Amygdala (tissue), 56 donors: ENCODE measurements around the gene GPR155.
"Not testable (repeated sequence)": the region's sequence is repeated elsewhere in the genome, so short reads cannot be mapped to it uniquely, and the experiment has no call there.

Experiments
- DNase-seq, 56 donors: peaks; one replicate each; lab custom pipeline; 2025; lab: John Stamatoyannopoulos, UW

GPR155 gene

DNA sequence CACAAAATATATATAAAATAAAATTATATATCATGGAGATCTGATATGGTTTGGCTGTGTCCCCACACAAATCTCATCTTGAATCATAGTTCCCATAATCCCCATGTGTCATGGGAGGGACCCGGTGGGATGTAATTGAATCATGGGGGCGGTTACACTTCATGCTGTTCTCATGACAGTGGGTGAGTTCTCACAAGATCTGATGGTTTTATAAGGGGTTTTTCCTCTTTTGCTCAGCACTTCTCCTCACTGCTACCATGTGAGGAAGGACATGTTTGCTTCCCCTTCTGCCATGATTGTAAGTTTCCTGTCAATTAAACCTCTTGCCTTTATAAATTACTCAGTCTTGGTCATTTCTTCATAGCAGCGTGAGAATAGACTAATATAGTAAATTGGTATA lies 98.1 kb downstream of the GPR155 start:
- DNase-seq: not testable (repeated sequence)

DNA sequence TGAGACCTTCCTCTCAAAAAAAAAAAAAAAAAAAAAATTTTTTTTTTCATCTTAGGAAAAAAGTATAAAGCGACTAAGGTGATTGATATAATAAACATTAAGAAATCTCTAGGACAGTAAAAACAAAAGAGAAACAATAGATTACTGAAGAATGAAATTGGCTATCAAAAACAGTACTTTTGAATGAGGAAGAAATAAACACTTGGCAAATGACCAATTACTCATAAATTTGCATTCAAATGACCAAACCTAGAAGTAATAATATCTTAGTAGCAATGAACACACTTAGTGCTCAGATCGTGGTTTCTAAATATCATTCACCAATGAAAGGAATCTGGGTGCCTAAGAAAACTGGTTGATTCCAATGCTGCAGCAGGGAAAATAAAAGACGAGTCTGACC lies 101.6 kb downstream of the GPR155 start:
- no peak for DNase-seq

GRCh38 chr2:174383796-174384195 lies 103.0 kb downstream of the GPR155 start:
- no peak for DNase-seq
